LNCaP clone FGC (cell line): Measurements from ENCODE around the gene RSBN1L.

Experiments
- DNase-seq: peaks from one replicate; pipeline ENCODE4 v3.0.0-alpha.2; 2011; ENCODE audit warnings: low read depth
- H3K4me3 ChIP-seq: 2 replicates; pipeline ENCODE4 v1.5.1; 2011; ENCODE audit warnings: mild to moderate bottlenecking, low read depth, low read length, control low read depth
- TF ChIP-seq, protein P1 (sequence below): IDR thresholded peaks from 2 replicates; pipeline ENCODE4 v1.5.1; 2012; ENCODE audit warnings: mild to moderate bottlenecking; ENCODE audit not compliant: control insufficient read depth, insufficient read depth; ENCODE audit errors: extremely low read depth

Gene RSBN1L

DNA sequence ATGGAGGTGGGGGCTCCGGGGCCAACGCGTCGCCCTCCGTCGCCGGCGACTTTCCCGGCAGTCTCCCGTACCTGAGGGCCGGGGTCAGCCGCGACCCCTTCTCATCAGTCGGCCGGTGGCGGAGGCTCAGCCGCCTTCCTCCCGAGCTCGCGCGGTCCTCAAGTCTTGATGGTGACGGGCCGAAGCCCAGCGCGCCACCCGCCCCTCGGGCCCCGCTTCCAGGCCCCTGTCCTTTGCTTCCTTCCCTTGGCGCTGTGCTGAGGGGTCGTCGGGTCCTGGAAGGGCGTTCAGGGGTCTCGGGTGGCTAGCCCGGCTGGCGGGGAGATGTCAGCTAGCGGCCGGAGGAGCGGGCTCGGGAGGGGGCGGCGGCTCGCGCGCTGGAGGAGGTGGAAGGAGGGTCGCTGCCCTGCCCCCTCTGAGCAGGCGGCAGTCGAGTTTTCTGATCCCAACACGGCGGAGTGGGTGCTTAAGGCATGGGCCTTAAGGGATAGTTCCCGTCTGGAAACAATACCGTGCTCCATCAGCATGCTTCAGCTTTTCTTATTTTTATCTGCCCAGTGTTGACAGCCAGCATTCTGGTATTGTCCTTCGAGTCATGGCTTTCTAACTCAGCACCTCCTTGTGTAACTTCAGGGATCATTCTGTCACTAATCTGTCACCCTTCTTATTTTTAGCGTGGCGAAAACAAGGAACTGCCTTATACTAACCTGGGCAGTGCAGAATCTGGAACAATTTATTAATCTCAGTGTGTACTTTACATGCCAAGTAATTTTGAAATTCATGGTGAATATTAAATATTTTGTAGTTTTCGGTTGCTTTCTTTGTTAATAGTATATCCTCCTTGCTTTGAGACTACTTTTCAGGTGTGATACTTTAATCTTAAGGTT lies 103.1 kb downstream of the RSBN1L start:
- DNase-seq: no peak
- TF ChIP-seq, protein P1, sequence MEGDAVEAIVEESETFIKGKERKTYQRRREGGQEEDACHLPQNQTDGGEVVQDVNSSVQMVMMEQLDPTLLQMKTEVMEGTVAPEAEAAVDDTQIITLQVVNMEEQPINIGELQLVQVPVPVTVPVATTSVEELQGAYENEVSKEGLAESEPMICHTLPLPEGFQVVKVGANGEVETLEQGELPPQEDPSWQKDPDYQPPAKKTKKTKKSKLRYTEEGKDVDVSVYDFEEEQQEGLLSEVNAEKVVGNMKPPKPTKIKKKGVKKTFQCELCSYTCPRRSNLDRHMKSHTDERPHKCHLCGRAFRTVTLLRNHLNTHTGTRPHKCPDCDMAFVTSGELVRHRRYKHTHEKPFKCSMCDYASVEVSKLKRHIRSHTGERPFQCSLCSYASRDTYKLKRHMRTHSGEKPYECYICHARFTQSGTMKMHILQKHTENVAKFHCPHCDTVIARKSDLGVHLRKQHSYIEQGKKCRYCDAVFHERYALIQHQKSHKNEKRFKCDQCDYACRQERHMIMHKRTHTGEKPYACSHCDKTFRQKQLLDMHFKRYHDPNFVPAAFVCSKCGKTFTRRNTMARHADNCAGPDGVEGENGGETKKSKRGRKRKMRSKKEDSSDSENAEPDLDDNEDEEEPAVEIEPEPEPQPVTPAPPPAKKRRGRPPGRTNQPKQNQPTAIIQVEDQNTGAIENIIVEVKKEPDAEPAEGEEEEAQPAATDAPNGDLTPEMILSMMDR: no peak

DNA sequence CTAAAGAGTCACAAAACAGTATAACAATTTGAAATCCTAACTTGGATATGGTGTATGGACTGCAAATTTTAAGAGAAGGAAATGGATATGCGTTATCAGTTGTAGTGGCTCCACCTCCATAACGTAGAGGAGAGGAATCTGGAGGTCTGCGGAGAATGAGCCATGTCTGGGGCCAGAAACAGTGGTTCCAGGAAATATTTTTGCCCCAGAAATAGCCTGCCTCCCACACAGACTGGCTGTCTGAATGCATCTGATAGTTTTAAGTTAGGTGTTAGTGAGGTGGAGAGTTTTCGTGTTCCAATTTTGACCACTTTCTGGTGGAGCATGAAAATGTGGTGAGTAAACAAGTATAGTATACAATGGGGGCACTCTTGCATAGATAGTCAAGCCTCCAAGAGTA lies 103.9 kb downstream of the RSBN1L start:
- no peak overlapping the region; the same call in 1 of the 2 replicates for H3K4me3 ChIP-seq
- TF ChIP-seq, protein P1: no peak
- DNase-seq: no peak

More for the DNA sequence above, 103.1 kb downstream of the RSBN1L start:
- H3K4me3 ChIP-seq: peak overlapping the region; percentile 96

DNA sequence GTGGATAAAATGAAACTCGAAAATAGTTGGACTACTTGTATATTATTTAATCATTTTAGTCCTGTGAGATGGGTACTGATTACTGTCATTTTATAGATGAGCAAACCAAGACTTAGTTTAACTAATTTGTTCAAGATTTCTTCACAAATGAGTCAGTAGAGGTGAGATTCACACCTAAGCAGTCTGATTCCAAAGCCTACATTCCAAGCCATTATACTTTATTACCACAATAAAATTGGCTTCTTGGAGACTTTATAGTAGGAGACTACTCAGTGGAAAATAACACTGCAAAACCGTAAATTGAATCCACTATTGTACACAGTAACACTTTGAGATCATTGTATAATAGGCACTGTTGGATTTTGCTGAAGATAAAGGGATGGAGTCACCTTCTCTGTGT lies 104.5 kb downstream of the RSBN1L start:
- no peak for DNase-seq
- H3K4me3 ChIP-seq: no peak overlapping the region
- TF ChIP-seq, protein P1: no peak

DNA sequence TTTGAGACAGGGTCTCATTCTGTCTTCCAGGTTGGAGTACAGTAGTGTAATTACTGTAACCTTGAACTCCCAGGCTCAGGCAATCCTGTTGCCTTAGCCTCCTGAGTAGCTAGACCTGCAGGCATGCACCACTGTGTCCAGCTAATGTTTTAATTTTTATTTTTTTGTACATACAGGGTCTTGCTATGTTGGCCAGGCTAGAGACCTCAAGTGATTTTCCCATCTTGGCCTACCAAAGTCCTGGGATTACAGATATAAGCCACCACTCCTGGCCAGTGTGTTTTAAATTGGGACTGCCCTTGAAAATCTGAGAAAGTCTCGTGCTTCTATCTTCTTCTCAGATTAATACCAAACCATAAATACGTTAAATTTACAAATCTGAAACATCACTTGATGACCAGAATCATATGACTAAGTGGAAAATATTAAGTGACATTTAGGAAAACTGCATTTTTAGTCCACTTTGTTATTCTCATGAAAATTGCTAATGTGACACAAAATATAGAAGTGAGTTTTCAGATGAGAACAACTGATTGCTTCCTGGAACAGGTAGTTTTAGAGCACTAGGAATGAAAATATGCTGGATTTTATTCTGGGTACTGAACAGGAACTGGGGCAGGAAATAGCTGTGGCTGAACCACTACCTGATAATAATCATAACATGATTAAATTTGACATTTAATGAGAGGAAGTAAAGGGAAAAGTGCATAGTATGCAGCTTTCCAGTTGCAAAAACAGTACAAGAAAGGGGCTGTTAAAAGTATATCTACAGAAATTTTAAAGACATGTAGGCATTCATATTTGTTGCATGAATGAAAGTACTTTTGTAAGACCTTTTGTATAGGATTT lies 106.5 kb downstream of the RSBN1L start:
- no peak for DNase-seq
- TF ChIP-seq, protein P1: no peak
- H3K4me3 ChIP-seq: no peak overlapping the region

DNA sequence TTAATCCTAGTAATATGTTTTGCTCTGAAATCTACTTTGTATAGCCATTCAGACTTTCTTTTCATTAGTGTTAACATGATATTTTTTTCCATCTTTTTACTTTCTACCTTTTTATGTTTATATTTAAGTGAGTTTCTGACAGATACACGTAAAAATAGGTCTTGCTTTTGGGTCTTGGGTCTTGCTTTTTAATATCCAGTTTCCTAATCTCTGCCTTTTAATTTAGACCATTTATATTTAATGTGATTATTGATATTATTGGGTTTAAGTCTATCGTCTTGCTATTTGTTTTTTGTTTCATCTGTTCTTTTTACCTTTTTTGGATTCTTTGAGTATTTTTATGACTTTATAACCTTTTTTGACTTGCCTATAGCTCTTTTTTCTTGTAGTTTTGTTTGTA lies 110.2 kb downstream of the RSBN1L start:
- DNase-seq: no peak
- TF ChIP-seq, protein P1: no peak
- H3K4me3 ChIP-seq: no peak overlapping the region

DNA sequence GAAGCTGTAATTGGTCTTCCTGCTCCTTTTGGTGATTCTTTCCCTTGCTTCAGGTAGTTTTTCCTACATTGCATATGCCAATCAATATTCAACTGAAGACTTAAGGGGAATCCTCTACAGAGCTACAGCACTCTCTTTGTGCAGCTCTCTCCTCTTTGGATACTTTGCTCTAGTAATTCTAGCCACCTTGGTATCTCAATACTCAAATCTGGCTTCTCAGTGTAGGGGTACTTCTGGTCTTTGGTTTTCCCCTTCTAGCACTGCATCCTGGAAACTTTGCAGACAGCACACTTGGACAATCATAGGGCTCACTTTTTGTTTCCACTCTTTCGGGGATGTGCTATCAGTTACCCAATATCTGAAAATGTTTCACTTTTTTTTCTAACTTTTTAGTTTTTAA lies 112.3 kb downstream of the RSBN1L start:
- TF ChIP-seq, protein P1: no peak
- no peak overlapping the region for H3K4me3 ChIP-seq
- DNase-seq: no peak
